H4 (cell line): ENCODE data around the gene HAND2. TPM values are rescaled to one million over a fixed set of nuclear protein-coding genes. Genes with fewer than 3 reads are reported as not detected.

Experiments
- DNase-seq: peaks from one replicate; pipeline ENCODE4 v3.0.0-alpha.2; 2015; ENCODE audit warnings: low spot score
- total RNA-seq: library from RNA; depleted of rRNA; stranded (reverse); fragments of >200 nt; shearing (Covaris generic); gene quantifications from 2 replicates; pipeline ENCODE4 v1.2.3, GENCODE V29; 2014; rRNA removed

Gene HAND2
- total RNA-seq, 1 experiment from 2014 or later, result 1.2 TPM

DNA sequence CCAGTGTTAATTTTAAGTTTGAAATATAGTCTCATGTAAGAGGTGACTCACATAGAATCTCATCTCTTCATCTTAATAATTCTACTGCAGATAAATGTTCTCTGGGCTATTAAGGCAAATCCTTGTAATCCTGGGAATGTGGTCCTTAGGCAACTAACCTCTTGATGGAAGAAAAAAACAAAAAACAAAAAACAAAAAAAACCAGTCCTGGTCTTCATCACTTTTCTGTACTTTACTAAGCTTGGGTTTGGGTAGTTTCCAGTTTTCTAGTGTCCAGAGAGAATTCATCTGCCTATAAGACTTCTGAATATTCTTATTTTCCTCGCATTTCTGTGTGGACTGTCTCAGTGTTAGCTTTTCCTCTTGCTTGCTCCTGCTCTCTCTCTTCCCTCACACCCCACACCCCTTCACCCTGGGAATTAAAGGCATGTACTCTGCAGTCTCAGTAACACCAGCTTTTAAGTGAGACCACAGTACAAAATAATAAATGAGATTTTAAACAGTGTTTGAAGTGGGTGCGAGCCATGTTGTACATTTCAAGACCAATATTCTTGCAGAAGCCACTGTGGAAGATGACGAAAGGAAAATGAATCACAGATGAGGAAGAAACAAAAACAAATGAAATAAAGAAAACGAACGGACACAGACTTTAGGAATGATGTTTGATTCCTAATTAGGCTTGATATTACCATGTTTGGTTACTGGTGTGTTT, 51.7 kb downstream of the HAND2 start:
- DNase-seq, result no peak

DNA sequence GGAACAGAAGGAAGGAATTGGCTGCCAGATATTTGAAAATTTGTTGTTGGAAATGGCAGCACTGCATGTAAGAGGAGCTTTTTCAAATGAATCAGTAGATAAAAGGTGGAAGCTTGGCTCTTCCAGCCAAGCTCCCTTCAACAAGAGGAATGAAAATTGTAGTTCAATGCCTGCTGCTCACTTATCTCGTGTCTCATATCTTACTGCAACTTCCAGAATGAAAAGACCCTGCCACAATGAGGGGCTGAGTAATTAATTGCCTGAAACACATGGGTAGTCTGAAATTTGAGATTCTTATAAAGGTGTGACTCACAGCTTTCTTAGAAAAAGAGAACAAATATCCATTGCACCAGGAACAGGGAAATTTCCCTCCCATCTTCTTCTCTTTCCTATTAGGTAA, 53.0 kb downstream of the HAND2 start:
- no peak for DNase-seq

Other genes with a start within 250 kb of the HAND2 start
- 153 and 219 TPM in 2 replicates for gene HMGB2, start 195.9 kb downstream of the HAND2 start, total RNA-seq
- gene SAP30, start 159.3 kb downstream of the HAND2 start, total RNA-seq, result 27.3 and 34.8 TPM in 2 replicates
- gene SCRG1, start 131.1 kb downstream of the HAND2 start, total RNA-seq, result not detected in 2 replicates